Mammary epithelial cell (primary cell): ENCODE data around the gene FPR3.

Experiments used
- EZH2 ChIP-seq: IDR thresholded peaks from 2 replicates; pipeline ENCODE4 v1.6.1; 2012; ENCODE audit warnings: low read length, inconsistent platforms, borderline replicate concordance
- TF ChIP-seq, protein P1 (sequence below), 2 donors: IDR thresholded peaks in 1 of 2; conservative IDR thresholded peaks in 1 of 2; 2 replicates each; pipeline ENCODE4 v1.5.1; 2011 to 2012; ENCODE audit warnings: inconsistent platforms in 2 of 2, low read length in 2 of 2, mild to moderate bottlenecking in 2 of 2, control low read depth in 1 of 2, low read depth in 1 of 2; ENCODE audit not compliant: insufficient read depth in 1 of 2; ENCODE audit errors: extremely low read depth in 1 of 2

DNA sequence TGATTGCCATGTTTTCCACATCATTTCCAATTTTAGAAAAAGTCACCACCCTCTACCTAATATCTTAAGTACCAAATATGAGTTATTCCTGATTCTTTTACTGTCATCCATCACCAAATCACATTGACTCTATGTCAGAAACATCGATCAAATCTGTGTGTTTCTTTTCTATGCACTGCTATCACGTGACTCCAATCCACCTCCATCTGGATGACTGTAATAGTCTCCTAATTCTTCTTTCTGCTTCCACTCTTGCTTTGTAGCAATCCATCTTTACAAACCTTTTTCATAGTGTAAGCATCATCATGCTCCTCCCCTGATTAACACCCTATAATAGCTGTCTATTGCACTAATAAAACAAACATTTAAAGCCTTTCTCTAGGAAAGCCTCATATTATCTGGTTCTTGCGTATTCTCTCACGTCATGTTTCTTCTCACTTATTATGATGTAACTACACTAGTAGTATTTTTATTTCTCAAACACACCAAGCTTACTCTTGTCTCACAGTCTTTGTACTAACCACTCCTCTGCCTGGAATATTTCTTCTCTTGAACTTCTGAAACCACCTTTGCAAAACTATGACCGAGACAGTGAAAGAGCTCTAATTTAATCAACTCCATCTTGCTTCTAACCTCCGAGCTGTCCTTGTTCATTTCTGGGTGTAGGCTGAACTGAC lies 10.7 kb upstream of the FPR3 start:
- TF ChIP-seq, protein P1, sequence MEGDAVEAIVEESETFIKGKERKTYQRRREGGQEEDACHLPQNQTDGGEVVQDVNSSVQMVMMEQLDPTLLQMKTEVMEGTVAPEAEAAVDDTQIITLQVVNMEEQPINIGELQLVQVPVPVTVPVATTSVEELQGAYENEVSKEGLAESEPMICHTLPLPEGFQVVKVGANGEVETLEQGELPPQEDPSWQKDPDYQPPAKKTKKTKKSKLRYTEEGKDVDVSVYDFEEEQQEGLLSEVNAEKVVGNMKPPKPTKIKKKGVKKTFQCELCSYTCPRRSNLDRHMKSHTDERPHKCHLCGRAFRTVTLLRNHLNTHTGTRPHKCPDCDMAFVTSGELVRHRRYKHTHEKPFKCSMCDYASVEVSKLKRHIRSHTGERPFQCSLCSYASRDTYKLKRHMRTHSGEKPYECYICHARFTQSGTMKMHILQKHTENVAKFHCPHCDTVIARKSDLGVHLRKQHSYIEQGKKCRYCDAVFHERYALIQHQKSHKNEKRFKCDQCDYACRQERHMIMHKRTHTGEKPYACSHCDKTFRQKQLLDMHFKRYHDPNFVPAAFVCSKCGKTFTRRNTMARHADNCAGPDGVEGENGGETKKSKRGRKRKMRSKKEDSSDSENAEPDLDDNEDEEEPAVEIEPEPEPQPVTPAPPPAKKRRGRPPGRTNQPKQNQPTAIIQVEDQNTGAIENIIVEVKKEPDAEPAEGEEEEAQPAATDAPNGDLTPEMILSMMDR (conservative IDR thresholded peaks at IDR 0.05 in 1 of 2, IDR thresholded peaks at IDR 0.05 in 1 of 2; ENCODE audit: extremely low read depth in 1 of 2, insufficient read depth in 1 of 2, low read depth in 1 of 2, low read length in 2 of 2) = no peak
- TF ChIP-seq EZH2 = no peak
